ENCODE data around the gene PARP16. TPM values are rescaled to one million over a fixed set of nuclear protein-coding genes. Genes with fewer than 3 reads are reported as not detected.
A peak's percentile ranks its signal among the peaks of the same experiment; 100 is the strongest.

Gene PARP16
- total and polyA plus RNA-seq, 11 donors = 2.7 to 7.0 (median 4.8) TPM

GRCh38 chr15:65260968-65261367 is 25.7 kb downstream of the PARP16 start:
- ATAC-seq (no peak), DNase-seq (no peak)
- Histone ChIP-seq H3K36me3 (peaks cover 0 to 64% (median 44%) of the 10 kb centered on the region in 9 donors), H3K4me1 (peaks cover 0 to 20% (median 0%) of the 10 kb centered on the region in 12 donors), H3K4me3 (no peak overlapping the region), H3K9me3 (no peaks in the 10 kb centered on the region), H3K27me3 (no peaks in the 10 kb centered on the region), H3K27ac (peak overlapping the region in 1 of 12 donors; percentile 85)
- 94 to 96% (median 96%) methylated on average over 6 of the region's 6 CpGs for WGBS, 4 donors
- TF ChIP-seq POLR2A (IDR thresholded peaks at IDR 0.05) (no peak), CTCF (IDR thresholded peaks at IDR 0.05) (no peak)
- intact Hi-C loops (cut with DNase I) = no loop called here

GRCh38 chr15:65259367-65259797 is 27.3 kb downstream of the PARP16 start:
- Histone ChIP-seq H3K9me3 (no peaks in the 10 kb centered on the region), H3K4me3 (no peak overlapping the region), H3K36me3 (peaks cover 0 to 61% (median 44%) of the 10 kb centered on the region in 9 donors), H3K27ac (peak overlapping the region in 9 of 12 donors; percentile 8 to 85 (median 52)), H3K4me1 (peaks cover 0 to 30% (median 2%) of the 10 kb centered on the region in 12 donors), H3K27me3 (no peaks in the 10 kb centered on the region)
- peak in 1 of 5 donors; percentile 50 for DNase-seq
- TF ChIP-seq CTCF (IDR thresholded peaks at IDR 0.05) = no peak
- no peak for TF ChIP-seq POLR2A (IDR thresholded peaks at IDR 0.05)
- intact Hi-C loops (cut with DNase I) = no loop called here
- peak; percentile 21 to 43 (median 30) for ATAC-seq
- WGBS, 4 donors = 81 to 90% (median 86%) methylated on average over 7 of the region's 7 CpGs

GRCh38 chr15:65258375-65259262 is 28.1 kb downstream of the PARP16 start:
- H3K4me1 ChIP-seq = peaks cover 0 to 31% (median 1%) of the 10 kb centered on the region in 12 donors
- TF ChIP-seq POLR2A (IDR thresholded peaks at IDR 0.05) (no peak), CTCF (IDR thresholded peaks at IDR 0.05) (no peak)
- no peaks in the 10 kb centered on the region for H3K27me3 ChIP-seq
- intact Hi-C loops (cut with DNase I) = no loop called here
- DNase-seq (no peak), ATAC-seq (peak in 3 of 4 donors; percentile 26 to 41 (median 31))
- peak overlapping the region in 10 of 12 donors; percentile 14 to 85 (median 58) for H3K27ac ChIP-seq
- H3K4me3 ChIP-seq = no peak overlapping the region
- 77 to 84% (median 81%) methylated on average over 5 of the region's 5 CpGs for WGBS, 4 donors
- peaks cover 0 to 61% (median 41%) of the 10 kb centered on the region in 9 donors for H3K36me3 ChIP-seq
- no peaks in the 10 kb centered on the region for H3K9me3 ChIP-seq

- H3K27ac ChIP-seq = no peak overlapping the region
- DNase-seq (no peak), ATAC-seq (no peak)
- H3K4me1 ChIP-seq = peaks cover 0 to 31% (median 1%) of the 10 kb centered on the region in 12 donors
- TF ChIP-seq POLR2A (IDR thresholded peaks at IDR 0.05) (no peak), CTCF (IDR thresholded peaks at IDR 0.05) (no peak)
- no peaks in the 10 kb centered on the region for H3K27me3 ChIP-seq
- no peak overlapping the region for H3K4me3 ChIP-seq
- peaks cover 0 to 39% (median 26%) of the 10 kb centered on the region in 9 donors for H3K36me3 ChIP-seq
- no peaks in the 10 kb centered on the region for H3K9me3 ChIP-seq
- intact Hi-C loops (cut with DNase I) = no loop called here
- 92 to 95% (median 94%) methylated on average over 7 of the region's 7 CpGs for WGBS, 4 donors
Observed at GRCh38 chr15:65255486-65256140, 31.1 kb downstream of the PARP16 start.
